NCI-H748 (cell line): Measurements from ENCODE around the gene GLIS1.

Experiments used
- DNase-seq: peaks from one replicate; lab custom pipeline; 2025; ENCODE audit not compliant: unreplicated experiment; lab: John Stamatoyannopoulos, UW

Gene GLIS1

DNA sequence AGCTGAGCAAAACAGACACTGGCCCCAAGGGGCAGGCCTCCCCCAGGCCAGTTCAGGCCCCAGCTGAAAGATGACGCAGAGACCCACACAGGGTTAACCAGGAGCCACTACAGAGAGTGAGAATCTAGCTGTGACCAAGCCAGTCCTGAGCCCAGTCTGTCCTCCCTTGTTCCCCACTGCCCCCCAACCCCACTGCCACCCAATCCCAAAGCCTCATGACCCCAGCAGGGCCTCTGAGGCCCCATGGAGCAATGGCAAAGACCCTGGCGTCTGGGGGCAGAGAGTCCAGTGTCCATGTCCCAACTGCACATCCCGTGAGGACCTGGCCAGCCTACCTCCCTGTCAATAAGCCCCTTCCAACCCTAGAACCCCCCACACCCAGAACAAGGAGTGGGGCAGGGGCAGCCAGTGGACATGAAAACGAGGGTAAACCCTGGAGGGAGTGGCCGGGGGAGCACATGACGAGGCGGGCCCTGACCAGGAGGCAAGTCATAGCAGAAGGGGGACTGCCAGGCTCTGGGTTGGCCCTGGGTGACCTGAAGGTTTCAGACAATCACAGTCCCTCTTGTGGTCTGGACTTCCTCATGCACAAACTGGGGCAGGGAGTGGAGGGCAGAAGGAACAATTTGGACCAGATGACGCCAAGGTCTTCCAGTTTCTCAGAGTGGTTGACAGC lies 100.5 kb downstream of the GLIS1 start:
- DNase-seq = no peak

DNA sequence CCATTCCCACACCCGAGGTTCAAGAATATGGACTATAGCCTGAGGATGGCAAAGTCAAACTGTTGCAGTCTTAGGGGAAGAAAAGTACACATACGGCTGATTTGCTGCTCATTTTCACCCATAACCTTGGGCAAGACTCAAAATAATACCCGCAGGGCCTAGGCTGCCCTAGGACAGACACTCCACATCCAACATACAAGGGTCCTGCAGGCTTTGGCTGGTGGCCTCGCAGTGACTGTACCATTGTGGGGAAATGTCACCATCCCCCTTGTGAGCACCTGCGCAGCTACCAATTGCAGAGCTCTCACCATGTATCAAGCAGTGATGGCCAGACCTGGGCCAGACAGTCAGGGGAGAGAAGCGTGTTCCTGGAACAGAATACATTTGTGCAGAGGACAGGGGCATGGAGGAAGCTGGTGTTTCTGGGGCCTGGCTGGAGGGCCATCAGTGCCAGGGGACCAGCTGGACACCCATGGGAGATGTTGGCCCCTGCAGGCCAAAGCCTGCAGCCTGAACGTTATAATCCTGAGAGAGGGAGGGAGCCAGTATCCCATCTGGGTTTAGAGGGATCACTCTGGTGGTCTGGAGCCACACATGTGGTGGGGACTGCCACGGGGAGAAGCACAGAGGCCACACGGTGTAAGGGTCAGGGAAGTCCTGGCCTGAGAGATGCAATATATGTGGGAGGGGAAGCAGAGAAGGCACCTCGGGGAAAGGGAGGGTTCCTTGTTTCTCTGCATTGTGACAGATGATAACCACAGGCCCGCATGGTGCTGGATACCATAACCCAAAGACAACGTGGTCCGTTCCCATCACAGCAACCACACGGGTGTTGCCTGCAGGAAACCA lies 101.2 kb downstream of the GLIS1 start:
- no peak for DNase-seq

GRCh38 chr1:53636621-53637171 lies 102.3 kb downstream of the GLIS1 start:
- no peak for DNase-seq

DNA sequence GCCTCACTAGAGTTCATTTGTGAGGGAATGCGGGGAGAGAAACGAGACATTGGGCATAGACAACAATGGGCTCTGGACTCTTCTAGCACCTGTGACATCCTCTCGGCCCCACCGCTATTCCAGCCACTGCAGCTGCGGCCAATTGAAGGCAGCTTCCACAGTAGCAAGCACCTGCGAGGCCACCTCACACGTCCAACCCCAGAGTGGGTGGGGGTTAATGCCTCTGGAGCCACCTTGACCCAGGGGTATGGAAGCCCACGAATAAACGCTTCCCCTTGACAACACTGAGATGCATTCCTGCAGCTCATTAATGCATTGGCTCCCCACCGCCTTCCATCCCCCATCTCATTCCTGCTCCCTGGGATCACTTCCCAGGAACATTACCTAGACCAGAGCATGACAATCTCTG lies 104.4 kb downstream of the GLIS1 start:
- no peak for DNase-seq

DNA sequence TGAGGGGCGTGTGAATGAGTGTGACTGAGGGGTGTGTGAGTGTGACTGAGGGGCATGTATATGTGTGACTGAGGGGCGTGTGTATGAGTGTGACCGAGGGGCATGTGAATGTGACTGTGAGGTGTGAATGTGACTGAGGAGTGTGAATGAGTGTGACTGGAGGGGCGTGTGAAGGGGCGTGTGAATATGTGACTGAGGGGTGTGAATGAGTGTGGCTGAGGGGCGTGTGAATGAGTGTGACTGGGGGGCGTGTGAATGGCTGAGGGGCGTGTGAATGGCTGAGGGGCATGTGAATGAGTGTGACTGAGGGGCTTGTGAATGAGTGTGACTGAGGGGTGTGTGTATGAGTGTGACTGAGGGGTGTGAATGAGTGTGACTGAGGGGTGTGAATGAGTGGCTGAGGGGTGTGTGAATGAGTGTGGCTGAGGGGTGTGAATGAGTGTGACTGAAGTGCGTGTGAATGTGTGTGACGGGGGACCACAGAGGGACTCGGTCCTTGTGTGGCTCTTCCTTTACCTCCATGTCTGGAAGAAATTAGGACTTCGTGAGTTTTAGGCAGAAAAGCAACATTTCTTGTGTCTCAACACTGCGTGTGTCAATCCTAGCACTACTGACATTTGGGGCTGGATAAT lies 105.8 kb downstream of the GLIS1 start:
- no peak for DNase-seq

DNA sequence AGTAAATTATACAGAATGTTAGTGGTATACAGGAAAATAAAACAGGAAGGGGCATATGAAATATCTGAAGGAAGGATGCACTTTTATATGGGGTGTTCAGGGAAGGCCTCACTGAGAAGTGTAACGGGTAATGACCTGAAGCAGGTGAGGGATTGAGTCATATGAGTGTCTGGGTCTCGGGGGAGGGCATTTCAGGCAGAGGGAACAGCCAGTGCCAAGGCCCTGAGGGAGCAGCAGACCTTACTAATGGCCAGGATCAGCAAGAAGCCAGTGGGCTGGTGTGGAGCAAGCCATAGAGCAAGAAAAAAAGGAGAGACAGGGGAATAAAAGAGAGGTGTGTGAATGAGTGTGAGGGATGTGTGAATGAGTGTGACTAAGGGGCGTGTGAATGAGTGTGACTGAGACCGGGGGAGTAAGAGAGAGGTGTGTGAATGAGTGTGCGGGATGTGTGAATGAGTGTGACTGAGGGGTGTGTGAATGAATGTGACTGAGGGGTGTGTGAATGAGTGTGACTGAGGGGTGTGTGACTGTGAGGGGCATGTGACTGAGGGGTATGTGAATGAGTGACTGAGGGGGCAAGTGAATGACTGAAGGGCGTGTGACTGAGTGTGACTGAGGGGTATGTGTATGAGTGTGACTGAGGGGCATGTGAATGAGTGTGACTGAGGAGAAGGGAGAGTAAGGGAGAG lies 107.2 kb downstream of the GLIS1 start:
- no peak for DNase-seq

DNA sequence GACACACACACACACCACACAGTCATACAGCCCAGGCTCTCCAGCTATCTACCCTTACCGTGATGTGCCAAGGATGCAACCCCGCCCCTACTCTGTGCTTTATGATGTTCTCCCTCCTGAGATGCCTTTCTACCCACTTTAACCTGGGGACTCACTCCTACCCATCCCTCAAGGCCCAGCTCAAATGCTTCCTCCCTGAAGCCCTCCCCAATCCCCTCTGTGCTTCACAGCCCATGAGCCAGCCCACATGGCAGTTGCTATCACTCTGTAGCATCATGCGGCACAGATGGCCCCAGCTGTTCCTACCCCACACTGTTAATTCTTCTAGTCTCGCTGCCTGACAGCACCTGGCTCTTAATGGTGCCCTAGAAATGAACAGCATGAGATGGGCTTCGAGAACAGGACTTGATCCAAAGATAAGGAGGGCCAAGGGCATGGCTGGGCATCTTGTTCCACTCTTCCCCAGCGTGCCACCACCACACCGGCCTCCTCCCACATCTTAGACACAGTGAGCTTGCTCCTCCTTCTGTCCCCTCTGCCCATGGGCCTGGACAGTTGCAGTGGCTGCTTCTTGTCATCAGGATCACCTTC lies 109.8 kb downstream of the GLIS1 start:
- no peak for DNase-seq

- DNase-seq = no peak
These were observed 110.5 kb downstream of the GLIS1 start for GRCh38 chr1:53628286-53628955.

GRCh38 chr1:53627666-53628065 lies 111.3 kb downstream of the GLIS1 start:
- no peak for DNase-seq

- no peak for DNase-seq
These were observed 111.9 kb downstream of the GLIS1 start for GRCh38 chr1:53627031-53627430.

GRCh38 chr1:53626616-53627015 lies 112.3 kb downstream of the GLIS1 start:
- no peak for DNase-seq

DNA sequence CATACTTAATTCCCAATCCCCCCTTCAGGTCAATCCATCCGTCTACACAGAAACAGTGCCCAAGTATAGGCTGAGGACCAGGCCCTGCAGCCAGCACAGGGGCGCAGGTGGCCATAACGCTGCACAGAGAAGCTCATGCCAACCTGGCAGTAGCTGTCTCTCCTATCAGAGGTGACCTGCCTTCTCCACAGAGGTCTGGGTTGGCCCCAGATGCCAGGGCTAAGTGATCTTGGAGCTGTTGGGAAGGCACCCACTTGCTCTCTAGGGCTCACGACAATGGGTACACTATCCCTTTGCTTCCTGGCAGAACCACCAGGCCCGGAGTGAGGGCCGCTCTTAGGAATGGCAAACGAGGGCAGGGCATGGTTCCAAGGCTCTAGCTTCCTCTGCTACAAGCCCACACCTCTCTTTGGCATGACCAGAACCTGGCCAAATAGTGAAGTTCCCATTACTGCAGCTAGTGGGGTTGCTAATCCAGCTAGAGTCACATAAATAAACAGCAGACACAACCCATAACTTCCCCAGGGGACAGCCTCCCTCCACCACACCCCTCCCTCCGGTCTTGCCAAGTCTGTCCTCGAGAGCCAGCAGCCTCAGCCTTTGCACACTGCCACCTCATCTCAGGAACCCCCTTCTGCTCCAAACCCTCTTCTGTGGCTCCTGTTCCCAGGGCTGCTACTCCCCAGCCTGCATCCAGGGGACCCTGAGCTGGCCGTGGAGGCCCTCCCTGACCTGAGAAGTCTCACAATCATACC lies 113.0 kb downstream of the GLIS1 start:
- no peak for DNase-seq

GRCh38 chr1:53625049-53625448 lies 113.9 kb downstream of the GLIS1 start:
- DNase-seq = no peak

DNA sequence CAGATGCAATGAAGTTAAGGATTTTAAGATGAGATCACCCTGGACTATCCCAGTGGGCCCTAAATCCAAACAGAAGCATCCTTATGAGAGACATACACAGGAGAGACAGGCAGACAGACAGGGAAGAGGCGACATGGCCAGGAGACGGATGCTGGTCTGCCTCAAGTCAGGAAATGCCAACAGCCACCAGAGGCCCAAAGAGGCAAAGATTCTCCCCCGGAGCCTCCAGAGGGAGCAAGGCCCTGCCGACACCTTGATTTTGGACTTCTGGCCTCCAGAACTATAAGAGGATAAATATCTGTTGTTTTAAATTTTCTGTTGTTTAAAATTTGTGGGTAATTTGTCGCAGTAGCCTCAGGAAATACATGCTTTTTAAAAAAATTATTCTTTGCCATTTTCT lies 116.4 kb downstream of the GLIS1 start:
- DNase-seq = no peak

DNA sequence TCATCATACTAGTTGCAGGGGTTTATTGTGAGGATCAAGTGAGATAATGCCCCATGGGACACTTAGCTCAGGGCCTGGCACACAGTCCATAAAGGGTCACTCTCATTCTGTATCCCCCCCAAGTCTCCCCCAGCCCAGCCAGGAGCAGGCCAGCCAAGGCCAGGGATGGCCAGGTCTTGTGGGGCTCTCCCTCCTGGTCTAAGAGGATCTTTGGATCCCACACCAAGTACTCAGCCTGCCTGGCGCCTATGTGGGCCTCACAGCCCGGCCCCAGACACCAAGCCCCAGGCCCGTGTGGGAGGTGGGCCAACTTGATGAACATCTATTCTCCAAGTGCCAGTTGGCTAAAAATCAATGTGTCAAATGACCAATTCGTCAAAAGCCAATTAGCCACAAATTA lies 117.8 kb downstream of the GLIS1 start:
- no peak for DNase-seq

- DNase-seq = no peak
These were observed 118.7 kb downstream of the GLIS1 start for GRCh38 chr1:53620061-53620855.

GRCh38 chr1:53619367-53620060 lies 119.5 kb downstream of the GLIS1 start:
- no peak for DNase-seq
